ENCODE measurements around the gene TST. TPM values are rescaled to one million over a fixed set of nuclear protein-coding genes. Genes with fewer than 3 reads are reported as not detected.
A peak's percentile ranks its signal among the peaks of the same experiment; 100 is the strongest.

Gene TST
- total and polyA plus RNA-seq, 10 of the 15 experiments (the other 5 are each of a cell fraction or from before 2014, with no cell fraction given), result 2.4 to 24.6 (median 10.4) TPM

DNA sequence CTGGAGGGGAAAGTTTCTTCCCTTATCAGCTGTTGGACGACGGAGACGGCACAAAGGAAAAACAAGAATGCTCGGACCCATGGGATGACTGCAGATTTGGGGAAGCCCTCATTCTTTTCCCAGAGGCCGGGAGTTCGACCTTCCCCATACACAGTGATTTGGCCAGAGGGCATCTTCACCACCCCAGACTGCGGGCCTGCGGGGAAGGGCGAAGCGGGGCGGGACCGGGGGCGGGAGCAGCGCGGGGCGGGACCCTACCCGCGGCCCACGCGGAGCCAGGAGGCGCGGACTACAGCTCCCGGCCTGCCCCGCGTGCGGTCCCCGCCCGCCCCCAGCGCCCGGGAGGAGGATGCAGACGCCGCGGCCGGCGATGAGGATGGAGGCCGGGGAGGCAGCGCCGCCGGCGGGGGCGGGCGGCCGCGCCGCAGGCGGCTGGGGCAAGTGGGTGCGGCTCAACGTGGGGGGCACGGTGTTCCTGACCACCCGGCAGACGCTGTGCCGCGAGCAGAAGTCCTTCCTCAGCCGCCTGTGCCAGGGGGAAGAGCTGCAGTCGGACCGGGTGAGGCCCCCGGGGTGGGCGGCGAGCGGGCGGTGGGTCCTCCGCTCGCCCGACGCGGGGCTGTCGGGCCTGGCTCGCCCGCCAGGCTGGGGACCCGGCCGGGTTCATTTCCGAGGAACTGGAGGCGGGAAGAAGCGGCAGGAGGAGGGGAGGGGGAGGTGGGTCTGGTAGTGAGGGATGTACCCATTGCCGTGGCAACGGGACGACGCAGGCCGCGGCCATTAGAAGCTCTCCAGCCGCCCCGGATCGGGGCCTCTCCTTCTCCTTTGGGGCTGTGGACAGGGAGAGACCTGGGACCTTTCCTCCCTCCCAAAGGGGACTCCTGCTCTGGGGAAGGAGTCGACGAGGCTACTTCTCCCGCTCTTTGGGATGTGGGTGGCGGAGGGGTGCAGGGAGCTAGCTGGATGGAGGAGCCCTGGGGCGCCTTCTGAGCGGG, 32.4 kb upstream of the TST start, which contains the start of gene KCTD17 (continued):
- TF ChIP-seq, protein P1, sequence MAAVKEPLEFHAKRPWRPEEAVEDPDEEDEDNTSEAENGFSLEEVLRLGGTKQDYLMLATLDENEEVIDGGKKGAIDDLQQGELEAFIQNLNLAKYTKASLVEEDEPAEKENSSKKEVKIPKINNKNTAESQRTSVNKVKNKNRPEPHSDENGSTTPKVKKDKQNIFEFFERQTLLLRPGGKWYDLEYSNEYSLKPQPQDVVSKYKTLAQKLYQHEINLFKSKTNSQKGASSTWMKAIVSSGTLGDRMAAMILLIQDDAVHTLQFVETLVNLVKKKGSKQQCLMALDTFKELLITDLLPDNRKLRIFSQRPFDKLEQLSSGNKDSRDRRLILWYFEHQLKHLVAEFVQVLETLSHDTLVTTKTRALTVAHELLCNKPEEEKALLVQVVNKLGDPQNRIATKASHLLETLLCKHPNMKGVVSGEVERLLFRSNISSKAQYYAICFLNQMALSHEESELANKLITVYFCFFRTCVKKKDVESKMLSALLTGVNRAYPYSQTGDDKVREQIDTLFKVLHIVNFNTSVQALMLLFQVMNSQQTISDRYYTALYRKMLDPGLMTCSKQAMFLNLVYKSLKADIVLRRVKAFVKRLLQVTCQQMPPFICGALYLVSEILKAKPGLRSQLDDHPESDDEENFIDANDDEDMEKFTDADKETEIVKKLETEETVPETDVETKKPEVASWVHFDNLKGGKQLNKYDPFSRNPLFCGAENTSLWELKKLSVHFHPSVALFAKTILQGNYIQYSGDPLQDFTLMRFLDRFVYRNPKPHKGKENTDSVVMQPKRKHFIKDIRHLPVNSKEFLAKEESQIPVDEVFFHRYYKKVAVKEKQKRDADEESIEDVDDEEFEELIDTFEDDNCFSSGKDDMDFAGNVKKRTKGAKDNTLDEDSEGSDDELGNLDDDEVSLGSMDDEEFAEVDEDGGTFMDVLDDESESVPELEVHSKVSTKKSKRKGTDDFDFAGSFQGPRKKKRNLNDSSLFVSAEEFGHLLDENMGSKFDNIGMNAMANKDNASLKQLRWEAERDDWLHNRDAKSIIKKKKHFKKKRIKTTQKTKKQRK (IDR thresholded peaks at IDR 0.05; ENCODE audit: low read depth, low read length), result no peak
- TF ChIP-seq YBX1 (IDR thresholded peaks at IDR 0.05) (no peak), POU2F2 (IDR thresholded peaks at IDR 0.05; ENCODE audit: borderline replicate concordance, low read depth, low read length) (no peak), SRF (IDR thresholded peaks at IDR 0.05; ENCODE audit: low read depth in 2 of 2, low read length in 2 of 2) (peak in 1 of 2 experiments; percentile 48; a peak in 1 of 4 replicates), NR2C1 (IDR thresholded peaks at IDR 0.05) (peak; percentile 45; the same call in 1 of the 2 replicates), NFYB (IDR thresholded peaks at IDR 0.05; ENCODE audit: insufficient read depth, low read depth, low read length) (no peak), EP300 (IDR thresholded peaks at IDR 0.05; ENCODE audit: borderline replicate concordance in 1 of 2, control insufficient read depth in 1 of 2, low read depth in 2 of 2, low read length in 2 of 2) (no peak), PAX8 (IDR thresholded peaks at IDR 0.05) (no peak), SPI1 (IDR thresholded peaks at IDR 0.05; ENCODE audit: borderline replicate concordance, insufficient read depth, low read depth, low read length) (no peak), JUND (IDR thresholded peaks at IDR 0.05; ENCODE audit: low read depth, low read length) (no peak), MTA3 (IDR thresholded peaks at IDR 0.05; ENCODE audit: borderline replicate concordance, low read length) (no peak), CREM (IDR thresholded peaks at IDR 0.05; ENCODE audit: low read depth) (no peak), STAT1 (conservative IDR thresholded peaks at IDR 0.05) (no peak), RAD21 (IDR thresholded peaks at IDR 0.05; ENCODE audit: insufficient read depth, low read depth, low read length) (no peak), ZNF207 (IDR thresholded peaks at IDR 0.05; ENCODE audit: borderline replicate concordance) (no peak), WRNIP1 (IDR thresholded peaks at IDR 0.05; ENCODE audit: borderline replicate concordance, low read depth, low read length) (no peak), PML (IDR thresholded peaks at IDR 0.05; ENCODE audit: low read length) (no peak), HDGF (IDR thresholded peaks at IDR 0.05) (no peak), MYC (IDR thresholded peaks at IDR 0.05; ENCODE audit: insufficient read depth, insufficient read length, insufficient replicate concordance, low read length, severe bottlenecking) (no peak), EGR1 (IDR thresholded peaks at IDR 0.05; ENCODE audit: borderline replicate concordance in 1 of 2, low read depth in 2 of 2, low read length in 2 of 2) (peak in 1 of 2 experiments; percentile 92; a peak in 2 of 3 replicates), HDAC6 (IDR thresholded peaks at IDR 0.05; ENCODE audit: unreplicated experiment) (no peak), DPF2 (IDR thresholded peaks at IDR 0.05) (no peak), CHD4 (IDR thresholded peaks at IDR 0.05) (no peak)
- TF ChIP-seq, protein P2, sequence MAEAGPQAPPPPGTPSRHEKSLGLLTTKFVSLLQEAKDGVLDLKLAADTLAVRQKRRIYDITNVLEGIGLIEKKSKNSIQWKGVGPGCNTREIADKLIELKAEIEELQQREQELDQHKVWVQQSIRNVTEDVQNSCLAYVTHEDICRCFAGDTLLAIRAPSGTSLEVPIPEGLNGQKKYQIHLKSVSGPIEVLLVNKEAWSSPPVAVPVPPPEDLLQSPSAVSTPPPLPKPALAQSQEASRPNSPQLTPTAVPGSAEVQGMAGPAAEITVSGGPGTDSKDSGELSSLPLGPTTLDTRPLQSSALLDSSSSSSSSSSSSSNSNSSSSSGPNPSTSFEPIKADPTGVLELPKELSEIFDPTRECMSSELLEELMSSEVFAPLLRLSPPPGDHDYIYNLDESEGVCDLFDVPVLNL (IDR thresholded peaks at IDR 0.05; ENCODE audit: low read depth, low read length), result no peak
- TF ChIP-seq, protein P3, sequence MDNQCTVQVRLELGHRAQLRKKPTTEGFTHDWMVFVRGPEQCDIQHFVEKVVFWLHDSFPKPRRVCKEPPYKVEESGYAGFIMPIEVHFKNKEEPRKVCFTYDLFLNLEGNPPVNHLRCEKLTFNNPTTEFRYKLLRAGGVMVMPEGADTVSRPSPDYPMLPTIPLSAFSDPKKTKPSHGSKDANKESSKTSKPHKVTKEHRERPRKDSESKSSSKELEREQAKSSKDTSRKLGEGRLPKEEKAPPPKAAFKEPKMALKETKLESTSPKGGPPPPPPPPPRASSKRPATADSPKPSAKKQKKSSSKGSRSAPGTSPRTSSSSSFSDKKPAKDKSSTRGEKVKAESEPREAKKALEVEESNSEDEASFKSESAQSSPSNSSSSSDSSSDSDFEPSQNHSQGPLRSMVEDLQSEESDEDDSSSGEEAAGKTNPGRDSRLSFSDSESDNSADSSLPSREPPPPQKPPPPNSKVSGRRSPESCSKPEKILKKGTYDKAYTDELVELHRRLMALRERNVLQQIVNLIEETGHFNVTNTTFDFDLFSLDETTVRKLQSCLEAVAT (IDR thresholded peaks at IDR 0.05), result no peak
